GM12874 (cell line): ENCODE measurements around the gene PADI3.

Experiments used
- TF ChIP-seq, protein P1 (sequence below): IDR thresholded peaks from 2 replicates; pipeline ENCODE4 v1.5.1; 2011; ENCODE audit warnings: low read depth, mild to moderate bottlenecking, control low read depth, low read length, moderate library complexity; ENCODE audit not compliant: insufficient read depth

Gene PADI3

DNA sequence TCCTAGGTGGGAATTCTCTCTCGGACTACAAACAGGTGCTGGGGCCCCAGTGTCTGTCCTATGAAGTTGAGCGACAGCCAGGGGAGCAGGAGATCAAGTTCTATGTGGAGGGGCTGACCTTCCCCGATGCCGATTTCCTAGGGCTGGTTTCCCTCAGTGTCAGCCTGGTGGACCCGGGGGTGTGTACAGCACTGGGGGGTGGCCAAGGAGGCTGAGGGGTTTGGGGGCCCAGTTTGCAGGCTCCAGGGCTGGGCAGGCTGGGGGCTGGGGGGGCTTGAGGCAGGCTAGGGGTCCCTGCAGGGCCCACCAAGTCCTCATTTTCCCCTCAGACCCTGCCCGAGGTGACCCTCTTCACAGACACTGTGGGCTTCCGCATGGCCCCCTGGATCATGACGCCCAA lies 20.3 kb upstream of the PADI3 start:
- TF ChIP-seq, protein P1, sequence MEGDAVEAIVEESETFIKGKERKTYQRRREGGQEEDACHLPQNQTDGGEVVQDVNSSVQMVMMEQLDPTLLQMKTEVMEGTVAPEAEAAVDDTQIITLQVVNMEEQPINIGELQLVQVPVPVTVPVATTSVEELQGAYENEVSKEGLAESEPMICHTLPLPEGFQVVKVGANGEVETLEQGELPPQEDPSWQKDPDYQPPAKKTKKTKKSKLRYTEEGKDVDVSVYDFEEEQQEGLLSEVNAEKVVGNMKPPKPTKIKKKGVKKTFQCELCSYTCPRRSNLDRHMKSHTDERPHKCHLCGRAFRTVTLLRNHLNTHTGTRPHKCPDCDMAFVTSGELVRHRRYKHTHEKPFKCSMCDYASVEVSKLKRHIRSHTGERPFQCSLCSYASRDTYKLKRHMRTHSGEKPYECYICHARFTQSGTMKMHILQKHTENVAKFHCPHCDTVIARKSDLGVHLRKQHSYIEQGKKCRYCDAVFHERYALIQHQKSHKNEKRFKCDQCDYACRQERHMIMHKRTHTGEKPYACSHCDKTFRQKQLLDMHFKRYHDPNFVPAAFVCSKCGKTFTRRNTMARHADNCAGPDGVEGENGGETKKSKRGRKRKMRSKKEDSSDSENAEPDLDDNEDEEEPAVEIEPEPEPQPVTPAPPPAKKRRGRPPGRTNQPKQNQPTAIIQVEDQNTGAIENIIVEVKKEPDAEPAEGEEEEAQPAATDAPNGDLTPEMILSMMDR = no peak

- TF ChIP-seq, protein P1 = no peak
These were observed 19.5 kb upstream of the PADI3 start for GRCh38 chr1:17229379-17229778.

DNA sequence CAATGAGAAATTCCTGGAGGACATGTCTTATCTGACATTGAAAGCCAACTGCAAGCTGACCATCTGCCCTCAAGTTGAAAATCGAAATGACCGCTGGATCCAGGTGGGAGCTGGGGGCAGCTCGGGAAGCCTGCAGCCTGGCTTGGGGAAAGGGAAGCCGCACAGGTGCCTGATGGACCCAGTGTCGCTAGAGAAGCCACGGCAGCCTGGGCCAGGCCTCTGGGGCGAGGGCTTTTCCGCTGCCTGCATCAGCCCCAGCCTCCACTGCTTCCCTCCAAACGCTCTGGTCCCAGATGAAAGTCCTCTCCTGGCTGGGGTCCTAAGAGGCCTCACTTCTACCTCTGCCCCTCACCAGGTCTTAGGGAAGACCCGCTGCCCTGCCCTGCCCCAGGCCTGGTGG lies 18.8 kb upstream of the PADI3 start:
- TF ChIP-seq, protein P1 = no peak

DNA sequence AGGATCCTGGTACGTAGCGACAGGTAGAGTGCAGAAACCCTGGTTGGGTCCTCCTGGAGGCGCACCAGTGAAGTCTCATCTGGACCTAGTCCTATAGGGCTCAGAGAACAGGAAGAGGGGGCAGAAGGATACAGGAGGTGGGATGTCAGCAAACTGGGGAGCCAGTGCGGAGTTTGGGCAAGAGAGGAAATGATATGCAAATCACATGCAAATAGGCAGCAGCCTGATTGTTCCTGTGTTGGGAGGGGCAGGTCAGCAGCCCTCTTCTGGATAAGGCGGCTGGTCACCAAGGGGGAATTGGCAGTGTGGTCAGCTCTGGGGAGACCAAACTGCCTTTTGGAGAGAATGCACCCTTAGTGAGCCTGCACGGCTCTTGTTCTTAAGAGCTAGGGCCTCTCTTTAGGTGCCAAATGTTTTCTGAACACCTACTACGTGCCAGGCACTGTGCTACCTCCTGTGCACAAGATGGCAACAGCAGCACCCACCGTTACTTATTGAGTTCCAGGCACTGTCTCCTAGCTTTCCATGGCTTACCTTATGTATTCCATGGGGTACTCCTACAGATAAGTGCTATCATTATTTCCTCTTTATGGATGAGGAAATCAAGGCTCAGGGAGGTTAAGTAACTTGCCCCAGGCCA lies 18.1 kb upstream of the PADI3 start:
- TF ChIP-seq, protein P1 = no peak

DNA sequence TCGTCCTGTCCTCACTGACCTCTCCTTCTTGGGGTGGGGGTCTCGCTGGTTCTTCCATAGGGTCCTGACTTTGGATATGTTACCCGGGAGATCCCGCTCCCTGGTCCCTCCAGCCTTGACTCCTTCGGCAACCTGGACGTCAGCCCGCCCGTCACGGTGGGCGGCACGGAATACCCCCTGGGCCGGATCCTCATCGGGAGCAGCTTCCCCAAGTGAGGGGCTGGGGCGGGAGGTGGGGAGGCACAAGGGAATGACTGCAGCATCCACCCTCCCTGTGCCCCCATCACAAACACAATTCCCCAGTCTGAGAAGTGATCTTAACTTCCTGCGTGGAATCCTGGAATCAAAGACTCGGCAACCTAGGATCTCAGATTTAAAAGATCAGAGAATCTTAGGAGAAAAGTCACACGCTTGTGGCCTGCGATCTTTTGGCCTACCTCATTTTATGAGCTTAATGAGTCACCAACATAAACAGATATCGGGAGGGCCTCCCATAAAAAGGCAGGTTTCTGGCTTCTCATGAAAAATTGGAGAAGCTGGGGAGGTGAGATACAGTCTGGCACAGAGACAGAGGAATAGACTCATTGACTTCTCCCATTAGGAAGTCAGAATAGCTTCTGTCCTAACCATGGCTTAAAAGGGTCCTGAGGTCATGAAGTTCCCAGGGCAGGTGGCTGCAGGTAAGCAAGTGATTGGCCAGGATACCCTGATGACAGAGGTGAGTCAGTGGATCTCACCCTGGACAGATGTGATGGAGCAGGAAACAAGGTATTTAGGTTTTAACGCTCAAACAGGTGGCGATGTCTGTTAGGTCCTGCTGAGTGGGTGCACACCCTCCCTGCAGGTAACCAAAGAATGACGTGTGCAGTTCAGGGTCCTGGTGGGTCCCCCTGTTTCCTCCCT lies 15.9 kb upstream of the PADI3 start:
- TF ChIP-seq, protein P1 = no peak

DNA sequence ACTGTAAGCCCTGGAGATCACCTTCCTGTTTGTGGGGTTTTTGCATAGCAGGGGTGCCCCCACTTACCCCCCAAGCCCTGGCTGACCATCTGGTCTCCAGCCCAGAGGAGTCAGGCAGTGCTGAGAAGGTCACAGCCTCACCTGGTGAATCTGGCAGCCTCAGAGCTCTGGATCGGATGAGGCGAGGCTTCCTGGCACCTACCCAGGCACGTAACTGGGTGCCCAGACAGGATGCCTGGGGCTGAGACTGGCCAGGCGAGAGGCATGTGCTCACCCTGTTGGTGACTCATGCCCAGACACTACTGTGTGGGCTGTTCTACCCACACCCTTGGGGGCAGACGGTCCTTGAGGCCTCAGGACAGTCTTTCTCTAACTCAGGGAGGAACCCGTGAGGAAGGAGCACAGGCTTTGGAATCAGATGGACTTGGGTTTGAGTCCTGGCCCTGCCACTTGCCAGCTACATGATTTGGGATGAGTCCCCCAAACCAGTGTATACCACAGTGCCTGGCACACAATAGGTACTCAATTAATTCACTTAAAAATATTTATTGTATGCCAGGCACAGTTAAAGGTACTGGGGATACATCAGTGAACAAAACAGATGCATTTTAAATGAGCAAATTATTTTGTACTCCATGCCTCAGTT lies 15.1 kb upstream of the PADI3 start:
- TF ChIP-seq, protein P1 = no peak

- TF ChIP-seq, protein P1 = no peak
These were observed 14.5 kb upstream of the PADI3 start for GRCh38 chr1:17234405-17234804.
